Fibroblast of upper back skin (primary cell): ENCODE results near the gene TOE1.
A peak's percentile ranks its signal among the peaks of the same experiment; 100 is the strongest.

ENCODE experiments used
- DNase-seq: peaks from one replicate; pipeline ENCODE4 v3.0.0-alpha.2; 2013

TOE1 gene

DNA sequence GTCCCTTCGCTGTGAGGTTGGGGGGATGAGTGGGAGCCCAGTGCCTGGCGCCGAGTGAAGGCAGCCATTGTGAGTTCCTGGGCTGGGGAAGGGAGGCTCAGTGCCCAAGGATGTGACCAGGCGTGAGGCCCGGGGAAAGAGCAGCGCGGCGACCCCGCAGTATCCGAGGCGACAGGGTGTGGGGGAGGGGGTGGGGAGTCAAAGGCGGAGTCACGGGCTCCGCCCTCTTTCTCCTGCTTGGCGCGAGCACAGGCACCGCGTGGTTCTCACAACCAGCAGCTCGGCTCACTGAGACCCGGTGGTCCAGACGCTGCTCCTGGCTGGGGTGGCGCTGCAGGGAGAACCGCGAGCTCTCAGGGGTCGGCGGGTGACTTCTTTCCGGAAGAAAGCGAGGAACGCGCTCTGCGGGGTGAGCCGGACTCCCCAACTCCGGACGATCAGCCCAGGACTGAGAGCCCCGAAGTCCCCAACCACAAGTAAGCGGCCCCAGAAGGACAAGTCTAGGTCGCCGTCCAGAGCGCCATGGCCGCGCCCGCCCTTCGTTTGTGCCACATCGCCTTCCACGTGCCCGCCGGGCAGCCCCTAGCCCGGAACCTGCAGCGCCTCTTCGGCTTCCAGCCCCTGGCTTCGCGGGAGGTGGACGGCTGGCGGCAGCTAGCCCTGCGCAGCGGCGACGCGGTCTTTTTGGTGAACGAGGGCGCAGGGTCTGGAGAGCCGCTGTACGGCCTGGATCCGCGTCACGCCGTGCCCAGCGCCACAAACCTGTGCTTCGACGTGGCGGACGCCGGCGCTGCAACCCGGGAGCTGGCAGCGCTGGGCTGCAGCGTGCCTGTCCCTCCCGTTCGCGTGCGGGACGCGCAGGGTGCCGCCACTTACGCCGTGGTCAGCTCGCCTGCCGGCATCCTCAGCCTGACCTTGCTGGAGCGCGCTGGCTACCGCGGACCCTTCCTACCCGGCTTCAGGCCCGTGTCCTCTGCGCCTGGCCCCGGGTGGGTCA, 13.0 kb upstream of the TOE1 start, which contains the start of gene HPDL:
TSS of gene HPDL (plus strand) at position 269 of the 997 bp plus-strand sequence. CDS start at position 523, 254 bp downstream.
- peak; percentile 65 for DNase-seq

DNA sequence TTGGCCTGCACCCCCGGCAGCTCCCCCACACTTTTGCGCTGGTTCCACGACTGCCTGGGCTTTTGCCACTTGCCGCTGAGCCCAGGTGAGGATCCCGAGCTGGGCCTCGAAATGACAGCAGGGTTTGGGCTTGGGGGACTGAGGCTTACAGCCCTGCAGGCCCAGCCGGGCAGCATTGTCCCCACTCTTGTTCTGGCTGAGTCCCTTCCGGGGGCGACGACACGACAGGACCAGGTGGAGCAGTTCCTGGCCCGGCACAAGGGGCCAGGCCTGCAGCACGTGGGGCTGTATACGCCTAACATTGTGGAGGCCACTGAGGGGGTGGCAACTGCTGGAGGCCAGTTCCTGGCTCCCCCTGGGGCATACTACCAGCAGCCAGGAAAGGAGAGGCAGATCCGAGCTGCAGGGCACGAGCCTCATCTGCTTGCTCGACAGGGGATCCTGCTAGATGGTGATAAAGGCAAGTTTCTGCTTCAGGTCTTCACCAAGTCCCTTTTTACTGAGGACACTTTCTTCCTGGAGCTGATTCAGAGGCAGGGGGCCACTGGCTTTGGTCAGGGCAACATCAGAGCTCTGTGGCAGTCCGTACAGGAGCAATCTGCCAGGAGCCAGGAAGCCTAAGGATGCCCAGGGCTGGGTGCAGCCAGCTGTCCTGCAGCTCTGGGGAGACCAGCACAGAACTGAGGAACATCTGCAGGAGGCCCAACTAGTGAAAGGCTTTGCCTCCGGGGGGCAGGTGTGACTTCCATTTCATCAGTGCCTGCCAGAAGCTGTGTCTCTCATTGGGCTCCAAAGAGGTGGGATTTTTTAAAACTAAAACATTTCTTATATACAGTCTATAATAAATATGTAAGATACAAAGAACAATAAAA, 12.1 kb upstream of the TOE1 start:
- DNase-seq, result no peak

DNA sequence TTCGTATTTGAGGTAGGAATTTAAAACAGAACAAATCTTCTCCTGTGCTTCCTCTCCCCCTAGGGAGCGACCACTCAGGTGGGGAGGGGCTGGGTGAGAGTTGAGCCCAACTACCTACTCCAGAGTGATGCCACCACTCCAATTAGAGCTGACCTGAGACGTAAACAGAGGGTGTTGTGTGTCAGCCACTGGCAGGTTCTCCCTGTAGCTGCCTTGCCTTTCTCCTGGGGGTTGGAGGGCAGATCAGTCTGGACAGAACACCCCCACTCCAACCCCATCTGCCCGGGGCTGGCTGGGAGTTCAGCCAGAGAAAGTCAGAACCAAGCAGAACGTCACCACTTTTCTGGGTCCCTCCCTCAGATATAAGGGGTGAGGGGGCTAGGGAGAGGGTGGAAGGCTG, 11.3 kb upstream of the TOE1 start:
- DNase-seq, result no peak

DNA sequence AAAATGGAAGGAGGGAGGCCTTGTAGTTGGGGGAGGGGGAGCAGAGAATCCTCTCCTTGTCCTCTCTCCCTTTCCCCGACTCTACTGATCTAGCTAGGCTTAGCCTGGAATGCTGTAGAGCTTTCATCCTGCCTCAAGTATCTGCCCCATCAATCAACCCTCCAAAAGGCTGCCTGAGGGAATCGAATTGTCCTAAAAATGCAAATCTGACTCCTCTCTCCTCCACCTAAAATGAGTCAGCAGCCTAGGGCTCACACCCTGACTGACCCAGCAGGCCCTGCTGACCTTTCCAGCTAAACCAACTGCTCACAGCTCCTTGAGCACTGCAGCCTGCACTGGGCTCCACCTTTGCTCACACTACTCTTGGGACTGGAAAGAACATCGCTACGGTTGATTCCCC, 10.5 kb upstream of the TOE1 start:
- no peak for DNase-seq

DNA sequence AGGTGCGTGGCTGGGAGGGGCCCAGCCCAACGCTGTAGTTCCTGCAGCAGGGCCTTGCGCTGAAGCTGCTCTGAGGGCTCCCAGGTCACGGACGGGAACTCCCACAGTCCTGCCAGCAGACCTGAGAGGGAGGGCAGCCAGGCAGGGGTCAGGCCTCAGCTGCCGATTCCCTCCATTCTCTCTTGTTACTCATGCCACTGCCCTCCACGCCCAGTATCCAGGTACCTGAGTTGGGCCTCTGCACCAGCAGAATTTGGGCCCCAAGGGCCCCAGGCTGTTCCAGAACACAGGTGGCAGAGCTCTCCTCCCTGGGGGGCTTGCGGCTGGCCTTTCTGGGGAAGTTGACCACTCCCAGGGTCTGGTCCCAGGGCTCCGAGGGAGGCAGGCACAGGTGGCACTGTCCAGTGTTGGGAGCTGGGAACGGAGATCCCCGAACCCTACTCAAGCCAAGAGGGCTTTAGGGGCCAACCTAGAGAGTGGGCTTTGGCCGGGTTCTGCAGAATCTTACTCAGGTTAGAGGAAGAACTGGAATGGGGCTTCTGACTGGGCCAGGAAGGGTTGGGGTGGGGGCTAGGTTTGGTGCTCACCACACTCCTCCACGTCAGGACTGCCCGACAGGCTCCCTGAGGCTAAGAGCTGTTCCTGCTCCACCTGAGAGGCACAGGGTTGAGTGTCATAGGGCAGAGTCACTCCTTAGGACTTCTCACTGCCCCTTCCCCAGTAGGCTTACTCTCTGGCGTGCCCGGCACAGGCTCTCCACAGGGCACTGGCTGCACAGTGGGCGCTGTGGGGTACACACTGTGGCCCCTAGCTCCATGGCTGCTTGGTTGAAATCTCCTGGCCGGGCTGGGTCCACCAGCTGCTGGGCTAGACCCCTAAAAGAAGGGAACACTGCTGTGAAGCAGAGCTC, 8.3 kb upstream of the TOE1 start:
- no peak for DNase-seq

DNA sequence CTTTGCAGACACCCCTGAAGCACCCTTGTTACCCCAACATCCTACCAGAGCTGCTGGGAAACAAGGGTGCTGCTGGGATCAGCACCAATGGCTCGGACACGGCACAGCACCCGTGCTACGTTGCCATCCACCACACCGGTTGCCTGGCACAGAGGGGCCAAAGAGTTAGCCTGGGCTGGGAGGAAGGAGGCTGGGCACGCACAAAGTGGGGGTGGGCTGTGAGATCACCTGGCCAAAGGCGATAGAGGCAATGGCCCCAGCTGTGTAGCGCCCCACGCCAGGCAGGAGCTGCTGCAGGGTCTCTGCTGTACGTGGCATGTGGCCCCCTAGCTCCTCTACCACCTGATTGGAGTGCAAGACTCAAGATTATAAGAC, 7.6 kb upstream of the TOE1 start:
- no peak for DNase-seq

DNA sequence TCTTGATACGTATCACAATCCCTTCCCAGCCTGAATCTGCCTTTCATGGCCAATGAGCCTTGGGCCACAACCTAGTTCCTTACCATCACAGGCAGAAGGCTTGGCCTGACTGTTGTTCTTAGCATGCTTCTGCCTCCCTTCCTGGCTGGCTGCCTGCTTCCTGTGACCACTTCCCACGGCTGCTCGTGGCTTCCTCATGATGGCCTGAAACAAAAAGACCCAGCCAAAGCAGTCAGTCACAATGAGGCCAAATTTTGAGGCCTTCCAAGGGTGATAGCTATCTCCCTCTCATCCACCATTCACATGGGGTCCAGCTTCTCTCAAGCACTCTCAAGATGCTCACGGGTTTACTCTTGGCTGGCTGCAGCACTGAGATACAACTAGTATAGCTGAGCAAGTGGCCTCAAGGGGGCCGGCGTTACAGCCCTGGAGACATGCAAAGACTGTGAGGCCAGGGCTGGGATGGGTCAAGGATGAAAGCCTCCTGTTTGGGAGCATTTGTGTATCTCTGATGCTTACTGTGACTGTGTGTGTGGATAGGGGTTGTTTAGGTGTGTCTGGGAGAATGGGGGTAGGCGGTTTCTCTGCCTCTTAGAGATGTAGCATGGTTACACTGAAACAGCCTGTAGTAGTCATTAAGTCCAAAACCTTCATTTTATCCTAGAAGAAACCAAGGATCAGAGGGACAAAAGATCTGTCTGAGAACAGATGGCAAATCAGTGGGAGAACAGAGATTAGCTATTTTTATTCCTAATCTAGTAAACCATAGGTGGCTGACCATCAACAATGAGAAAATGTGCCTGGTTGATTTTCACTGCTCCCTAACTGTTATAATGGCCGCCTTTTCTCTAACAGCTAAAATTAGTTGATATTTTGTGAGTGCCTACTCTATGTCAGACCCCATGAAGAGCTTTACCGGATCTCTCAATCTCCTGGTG, 5.4 kb upstream of the TOE1 start:
- no peak for DNase-seq

DNA sequence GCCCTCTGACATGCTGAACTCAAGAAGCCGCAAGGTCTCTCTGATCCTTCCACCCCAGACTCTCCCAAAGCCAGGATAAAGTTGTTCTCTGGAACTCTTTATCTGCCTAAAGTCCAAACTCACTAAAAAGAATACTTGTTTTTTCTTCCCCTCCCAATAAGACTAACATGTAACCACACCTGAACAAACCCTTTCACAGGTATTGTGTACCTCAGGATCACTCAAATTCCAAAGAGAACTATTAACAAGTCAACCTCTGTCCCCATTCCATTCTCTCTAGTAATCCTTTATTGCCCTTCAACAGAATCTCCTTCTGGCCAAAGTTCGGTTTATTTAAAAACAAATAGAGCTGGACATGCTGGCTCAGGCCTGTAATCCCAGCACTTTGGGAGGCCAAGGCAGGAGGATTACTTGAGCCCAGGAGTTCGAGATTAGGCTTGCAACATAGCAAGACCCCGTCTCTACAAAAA, 4.1 kb upstream of the TOE1 start:
- no peak for DNase-seq

DNA sequence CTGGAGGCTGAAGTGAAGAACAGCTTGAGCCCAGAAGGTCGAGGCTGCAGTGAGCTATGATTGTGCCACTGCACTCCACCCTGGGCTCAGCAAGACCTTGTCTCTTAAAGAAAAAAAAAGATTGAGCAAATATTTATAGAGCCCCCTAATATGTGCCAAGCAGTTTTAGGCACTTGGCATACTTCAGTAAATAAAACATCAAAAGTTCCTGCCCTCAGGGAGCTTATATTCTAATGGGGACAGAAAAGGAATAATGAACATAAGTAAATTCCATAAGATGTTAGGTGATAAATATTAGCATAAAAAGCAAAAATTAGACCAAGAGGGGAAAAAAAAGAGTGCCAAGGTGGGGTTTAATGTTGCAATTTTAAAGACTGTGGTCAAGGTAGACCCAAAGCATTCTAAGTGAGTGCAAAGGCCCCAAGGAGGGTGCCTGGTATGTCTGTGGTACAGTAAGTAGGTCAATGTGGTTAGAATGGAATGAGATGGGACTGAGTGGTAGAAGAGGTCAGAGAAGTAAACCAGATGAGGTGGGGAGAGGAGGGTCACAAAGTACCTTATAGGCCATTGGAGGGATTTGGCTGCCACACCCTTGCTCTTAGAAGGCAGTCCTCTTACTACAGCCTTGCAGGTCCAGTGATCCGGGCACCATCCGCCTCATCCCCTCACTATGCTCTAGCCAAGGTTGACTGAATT, 2.2 kb upstream of the TOE1 start:
- no peak for DNase-seq

DNA sequence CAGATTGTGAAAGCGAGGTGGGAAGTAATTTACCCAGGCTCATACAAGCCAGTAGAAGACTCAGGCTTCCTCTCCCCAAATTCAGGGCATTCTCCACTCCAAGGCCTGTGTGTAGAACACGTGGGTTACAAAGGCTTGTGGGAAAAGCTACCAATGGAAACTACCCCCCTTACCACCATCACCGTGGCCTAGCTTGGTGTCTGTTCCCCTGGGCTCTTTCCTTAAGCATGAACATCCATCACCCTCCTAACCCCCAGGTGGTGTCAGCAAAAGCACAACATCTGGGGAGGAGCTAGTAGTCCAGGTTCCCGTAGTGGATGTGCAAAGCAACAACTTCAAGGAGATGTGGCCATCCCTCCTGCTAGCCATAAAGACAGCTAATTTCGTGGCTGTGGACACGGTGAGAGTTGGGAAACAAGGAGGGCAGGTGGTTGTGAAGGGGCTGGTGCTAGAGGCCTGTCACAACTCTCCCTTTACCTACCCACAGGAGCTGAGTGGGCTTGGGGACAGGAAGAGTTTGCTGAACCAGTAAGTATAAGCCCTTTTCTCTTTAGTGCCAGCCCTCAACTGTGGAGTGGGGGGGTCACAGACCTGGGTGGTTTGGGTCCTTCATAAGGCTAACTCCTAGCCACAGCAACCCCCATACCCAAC, 971 bp downstream of the TOE1 start:
- no peak for DNase-seq

DNA sequence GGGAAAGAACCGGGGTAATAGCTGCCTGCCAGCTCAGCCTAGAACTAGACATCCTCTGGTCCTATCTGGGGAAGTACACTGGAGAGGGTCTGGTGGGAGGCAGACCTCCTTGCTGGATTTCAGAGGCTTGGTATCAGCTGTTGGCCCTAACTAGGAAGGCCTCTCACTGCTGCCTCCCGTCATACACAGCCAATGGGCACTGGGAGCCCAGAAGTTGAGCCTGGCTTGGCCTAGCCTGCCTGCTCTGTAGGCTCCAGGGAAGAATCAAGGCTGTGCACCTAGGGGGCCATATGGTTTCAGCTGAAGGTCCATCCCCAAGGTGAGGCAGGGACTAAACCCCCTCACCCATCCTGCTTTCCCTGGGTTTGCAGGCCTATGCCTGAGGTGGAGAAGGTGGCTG, 4.5 kb downstream of the TOE1 start:
- no peak for DNase-seq

DNA sequence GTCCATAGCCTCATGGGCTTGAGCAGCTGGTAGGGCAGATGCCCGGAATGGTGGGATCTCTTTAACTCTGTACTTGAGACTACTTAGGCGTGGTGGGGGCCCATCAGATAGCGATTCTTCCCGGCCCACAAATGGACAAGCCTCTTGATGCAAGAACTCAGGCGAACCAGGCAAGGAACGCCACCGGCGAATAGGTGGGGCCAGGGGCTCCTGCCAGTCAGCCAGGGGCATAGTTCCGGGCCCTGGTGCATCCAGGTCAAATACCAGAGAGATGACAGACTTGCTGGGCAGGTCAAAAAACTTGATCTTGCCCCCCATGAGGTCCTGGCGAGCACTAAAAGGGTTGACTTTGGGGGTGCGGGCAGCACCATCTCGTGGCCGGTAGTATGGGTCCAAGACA, 5.0 kb downstream of the TOE1 start:
- no peak for DNase-seq

DNA sequence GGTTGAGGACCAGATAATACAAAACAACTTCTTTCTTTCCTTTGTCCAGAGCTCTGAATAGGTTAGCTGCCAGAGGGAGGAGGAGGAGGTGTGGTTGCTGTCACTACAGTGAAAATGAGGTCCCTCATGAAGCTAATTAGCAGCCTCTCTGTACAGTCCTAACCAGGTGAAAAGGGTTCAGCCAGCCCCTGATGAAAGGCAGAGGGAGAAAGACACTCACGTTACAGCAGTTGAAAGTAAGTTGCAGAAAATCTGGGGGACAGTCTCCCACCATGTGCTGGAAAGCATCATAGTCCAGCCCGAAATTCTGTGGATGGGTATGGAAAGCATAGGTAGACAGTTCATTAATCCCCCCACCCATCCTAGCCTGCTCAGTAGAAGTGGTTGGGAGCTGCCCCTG, 6.5 kb downstream of the TOE1 start:
- DNase-seq, result no peak

DNA sequence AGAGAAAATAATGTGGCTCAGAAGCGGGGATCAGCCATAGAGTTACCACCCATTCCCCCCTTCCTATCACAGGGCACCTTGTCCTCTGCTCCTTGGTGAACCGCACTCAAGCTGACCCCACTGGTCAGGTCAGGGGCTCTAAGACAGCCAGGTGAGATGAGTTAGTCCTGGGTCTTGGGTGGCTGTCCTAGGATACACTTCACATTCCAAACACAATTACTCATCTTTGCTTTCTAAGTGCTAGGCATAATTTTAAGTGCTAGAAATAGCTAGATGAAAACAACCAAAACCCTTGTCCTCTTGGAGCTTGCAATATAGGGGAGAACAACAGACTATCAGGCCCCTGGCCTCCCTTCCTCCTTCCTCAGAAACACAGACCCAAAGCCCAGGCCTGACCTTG, 8.1 kb downstream of the TOE1 start:
- DNase-seq, result peak; percentile 43

DNA sequence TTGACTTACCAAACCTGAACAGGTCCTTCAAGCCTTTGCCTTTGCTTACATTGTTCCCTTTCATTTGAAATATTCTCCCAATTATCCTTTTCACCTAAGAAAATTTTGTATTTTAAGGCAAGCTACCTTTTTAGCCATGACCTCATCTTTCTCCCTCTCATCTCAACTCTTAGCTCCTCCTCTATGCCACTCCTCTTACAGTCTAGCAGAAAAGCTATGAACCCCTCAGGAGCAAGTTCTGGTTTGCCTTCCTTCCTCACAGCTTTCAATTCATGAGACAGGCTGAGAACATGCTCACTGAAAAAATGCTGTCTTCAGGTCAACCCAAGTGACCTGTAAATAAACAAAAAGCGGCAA, 8.6 kb downstream of the TOE1 start:
- no peak for DNase-seq

DNA sequence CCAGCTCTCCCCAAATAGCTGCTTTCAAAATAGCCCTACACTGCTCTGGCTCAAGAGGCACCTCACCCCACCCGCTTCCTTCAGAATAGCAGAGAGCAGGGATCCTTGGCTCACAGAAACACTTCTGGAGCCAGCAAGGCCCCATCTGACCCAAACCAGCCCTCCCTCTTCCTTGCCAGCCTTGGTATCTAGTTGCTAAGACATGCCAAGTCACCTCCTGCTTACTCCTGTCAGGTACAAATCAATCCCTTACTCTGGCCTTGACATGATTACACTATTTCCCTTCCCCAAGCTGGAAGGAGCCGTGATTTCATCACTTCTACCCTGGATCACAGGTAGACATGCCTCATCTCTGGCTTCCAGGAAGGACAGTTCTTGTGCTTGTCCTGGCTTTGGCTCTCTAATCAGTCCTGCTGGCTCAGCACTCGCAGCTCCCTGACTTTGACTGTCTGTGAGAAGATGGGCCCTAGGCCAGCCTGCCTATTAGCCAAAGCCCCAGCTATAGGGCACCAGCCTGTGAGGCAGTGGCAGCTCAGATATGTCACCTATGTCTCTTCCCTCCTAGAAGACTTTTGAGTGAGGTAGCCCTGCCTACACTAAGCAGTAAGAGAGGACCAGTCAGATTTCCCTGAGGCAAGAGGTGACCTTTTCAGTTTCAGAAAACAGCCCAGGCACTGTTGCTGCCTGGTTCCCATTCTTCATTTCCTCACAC, 9.2 kb downstream of the TOE1 start:
- no peak for DNase-seq

DNA sequence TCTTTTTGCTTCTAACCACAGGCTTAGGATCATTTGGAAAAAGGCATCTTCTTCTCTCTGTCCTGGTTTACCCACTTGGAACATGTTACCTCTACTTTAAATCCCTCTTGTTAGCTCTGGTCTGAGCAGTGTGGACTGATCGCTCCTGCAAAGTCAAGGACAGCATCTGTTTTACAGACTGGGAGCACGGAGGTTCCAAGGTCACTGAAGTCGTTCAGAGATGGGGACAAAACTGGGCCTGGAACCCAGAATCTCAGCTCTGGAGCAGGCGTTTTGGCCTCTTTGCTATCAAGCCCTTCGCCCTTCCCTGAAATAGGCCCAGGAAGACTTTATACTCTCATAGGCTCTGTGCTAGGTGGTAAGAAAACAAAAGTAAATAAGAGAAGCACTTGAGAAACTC, 11.5 kb downstream of the TOE1 start:
- no peak for DNase-seq

DNA sequence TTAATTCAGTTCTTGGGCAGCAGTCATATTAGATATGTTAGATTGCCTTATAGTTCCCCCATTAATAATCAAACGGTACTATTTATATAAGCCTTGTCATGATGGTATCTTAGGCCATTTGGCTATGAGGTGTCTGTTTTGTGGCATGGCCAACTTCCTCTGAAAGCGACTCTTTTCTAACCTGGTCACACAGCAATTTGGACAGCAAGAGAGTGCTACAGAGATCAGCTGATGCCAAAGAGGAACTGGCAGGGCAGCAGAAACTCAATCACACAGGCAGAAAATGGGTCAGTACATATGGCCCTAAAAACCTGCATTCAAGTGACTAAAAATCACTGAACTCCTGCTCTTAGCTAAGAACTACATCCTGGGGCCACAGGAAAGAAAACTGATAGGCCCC, 13.7 kb downstream of the TOE1 start:
- no peak for DNase-seq

DNA sequence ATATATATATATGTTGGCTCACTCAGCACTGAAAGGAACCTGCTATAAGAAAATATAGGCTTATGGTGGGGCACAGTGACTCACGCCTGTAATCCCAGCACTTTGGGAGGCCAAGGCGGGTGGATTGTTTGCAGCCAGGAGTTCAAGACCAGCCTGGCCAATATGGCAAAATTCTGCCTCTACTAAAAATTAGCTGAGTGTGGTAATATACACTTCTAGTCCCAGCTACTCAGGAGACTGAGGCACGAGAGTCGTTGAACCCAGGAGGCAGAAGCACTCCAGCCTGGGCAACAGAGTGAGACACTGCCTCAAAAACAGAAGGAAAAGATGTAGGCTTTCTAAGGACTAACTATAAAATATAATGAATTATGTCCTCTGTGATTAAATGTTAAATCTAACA, 14.9 kb downstream of the TOE1 start:
- no peak for DNase-seq

DNA sequence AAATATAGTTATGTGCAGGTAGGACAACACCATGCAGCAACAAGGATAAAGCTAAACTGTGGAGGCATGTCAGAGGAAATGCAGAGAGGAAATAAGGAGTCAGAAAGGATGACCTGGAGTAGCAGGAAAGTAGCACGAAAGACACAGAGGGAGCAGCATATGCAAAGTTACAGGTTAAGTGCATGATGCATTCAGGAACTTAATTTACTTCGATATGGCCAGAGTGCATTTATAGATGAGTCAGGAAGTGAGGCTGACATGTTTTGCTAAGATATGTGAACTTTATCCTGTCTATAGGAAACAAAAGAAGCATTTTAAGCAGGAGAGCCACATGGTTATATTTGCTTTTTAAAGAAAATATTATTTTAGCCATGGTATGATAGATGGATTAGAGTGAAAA, 15.7 kb downstream of the TOE1 start:
- DNase-seq, result no peak
